ENCODE measurements around the gene GPC6. TPM values are rescaled to one million over a fixed set of nuclear protein-coding genes. Genes with fewer than 3 reads are reported as not detected.

GPC6 gene
- polyA plus RNA-seq, 1 of the 3 experiments (the other 2 are of a cell fraction) = 6.7 TPM

DNA sequence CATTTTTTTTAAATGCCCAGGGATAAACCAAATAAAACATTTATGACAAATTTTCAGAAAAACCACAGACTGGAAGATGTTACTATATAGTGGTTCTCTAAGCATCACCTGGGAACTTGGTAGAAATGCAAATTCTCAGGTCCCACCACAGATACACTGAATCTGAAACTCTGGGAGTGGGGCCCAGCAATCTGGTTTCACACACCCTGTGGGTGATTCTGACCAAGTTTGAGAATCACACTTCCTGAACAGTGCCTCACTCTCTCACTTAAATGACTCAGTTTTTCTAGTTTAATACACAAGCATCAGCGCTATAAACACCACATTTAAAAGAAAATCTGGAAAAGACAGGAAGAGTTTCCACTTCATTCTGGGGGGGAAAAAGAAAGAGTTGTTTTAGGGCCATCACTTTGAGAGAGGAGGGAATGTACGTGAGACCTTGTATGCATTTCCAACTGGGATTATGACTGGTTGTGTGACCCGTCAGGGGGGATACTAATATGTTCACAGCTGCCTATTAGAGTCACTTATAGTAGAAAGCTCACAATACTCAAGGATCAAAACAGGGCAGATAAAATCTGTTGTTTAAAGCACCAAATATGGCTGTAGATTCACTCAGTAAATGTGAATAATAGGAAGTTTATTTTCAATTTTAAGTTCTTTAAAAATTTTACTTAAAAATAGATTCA, 567.7 kb downstream of the GPC6 start:
- Histone ChIP-seq H4K20me1 (ENCODE audit: insufficient read depth) (no peaks in the 10 kb centered on the region), H3K36me3 (replicated peaks in 1 of 2; ENCODE audit: control insufficient read depth in 1 of 2, insufficient read depth in 2 of 2, low read length in 1 of 2) (no peaks in the 10 kb centered on the region), H3K9ac (no peak overlapping the region), H3K9me3 (no peaks in the 10 kb centered on the region), H3K27me3 (ENCODE audit: insufficient read depth) (no peaks in the 10 kb centered on the region), H3K4me1 (ENCODE audit: control insufficient read depth in 1 of 2, insufficient read depth in 2 of 2, low read depth in 1 of 2, low read length in 1 of 2) (no peaks in the 10 kb centered on the region), H3K79me2 (ENCODE audit: insufficient read depth) (no peaks in the 10 kb centered on the region), H3K4me2 (no peak overlapping the region), H3K4me3 (ENCODE audit: low read depth in 2 of 2, low read length in 1 of 2) (no peak overlapping the region), H3K27ac (ENCODE audit: low read depth in 2 of 2, low read length in 1 of 2) (no peak overlapping the region), H3K9me2 (no peaks in the 10 kb centered on the region), H3F3A (replicated peaks; ENCODE audit: insufficient read depth) (peaks cover 3% of the 10 kb centered on the region), H2AFZ (ENCODE audit: low read depth) (no peak overlapping the region)
- ChIA-PET CTCF (no interaction called here), POLR2A (no interaction called here)
- WGBS (ENCODE audit: low lambda C conversion rate) = 92% methylated on average over 3 of the region's 3 CpGs
- TF ChIP-seq JUND (IDR thresholded peaks at IDR 0.05) (no peak), TCF12 (IDR thresholded peaks at IDR 0.05) (no peak), FOXJ3 (CRISPR knock-in tag; IDR thresholded peaks at IDR 0.05) (no peak), MXI1 (IDR thresholded peaks at IDR 0.05; ENCODE audit: low read depth, low read length) (no peak), NRF1 (IDR thresholded peaks at IDR 0.05; ENCODE audit: low read depth, low read length) (no peak), RFX5 (IDR thresholded peaks at IDR 0.05; ENCODE audit: low read length) (no peak), FOXM1 (IDR thresholded peaks at IDR 0.05; ENCODE audit: low read depth) (no peak), ELF1 (IDR thresholded peaks at IDR 0.05) (no peak)
- TF ChIP-seq, protein P1, sequence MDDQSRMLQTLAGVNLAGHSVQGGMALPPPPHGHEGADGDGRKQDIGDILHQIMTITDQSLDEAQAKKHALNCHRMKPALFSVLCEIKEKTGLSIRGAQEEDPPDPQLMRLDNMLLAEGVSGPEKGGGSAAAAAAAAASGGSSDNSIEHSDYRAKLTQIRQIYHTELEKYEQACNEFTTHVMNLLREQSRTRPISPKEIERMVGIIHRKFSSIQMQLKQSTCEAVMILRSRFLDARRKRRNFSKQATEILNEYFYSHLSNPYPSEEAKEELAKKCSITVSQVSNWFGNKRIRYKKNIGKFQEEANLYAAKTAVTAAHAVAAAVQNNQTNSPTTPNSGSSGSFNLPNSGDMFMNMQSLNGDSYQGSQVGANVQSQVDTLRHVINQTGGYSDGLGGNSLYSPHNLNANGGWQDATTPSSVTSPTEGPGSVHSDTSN (IDR thresholded peaks at IDR 0.05) = no peak
- TF ChIP-seq, protein P2, sequence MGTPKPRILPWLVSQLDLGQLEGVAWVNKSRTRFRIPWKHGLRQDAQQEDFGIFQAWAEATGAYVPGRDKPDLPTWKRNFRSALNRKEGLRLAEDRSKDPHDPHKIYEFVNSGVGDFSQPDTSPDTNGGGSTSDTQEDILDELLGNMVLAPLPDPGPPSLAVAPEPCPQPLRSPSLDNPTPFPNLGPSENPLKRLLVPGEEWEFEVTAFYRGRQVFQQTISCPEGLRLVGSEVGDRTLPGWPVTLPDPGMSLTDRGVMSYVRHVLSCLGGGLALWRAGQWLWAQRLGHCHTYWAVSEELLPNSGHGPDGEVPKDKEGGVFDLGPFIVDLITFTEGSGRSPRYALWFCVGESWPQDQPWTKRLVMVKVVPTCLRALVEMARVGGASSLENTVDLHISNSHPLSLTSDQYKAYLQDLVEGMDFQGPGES (IDR thresholded peaks at IDR 0.05; ENCODE audit: low read depth, low read length) = no peak
- DNase-seq = no peak

DNA sequence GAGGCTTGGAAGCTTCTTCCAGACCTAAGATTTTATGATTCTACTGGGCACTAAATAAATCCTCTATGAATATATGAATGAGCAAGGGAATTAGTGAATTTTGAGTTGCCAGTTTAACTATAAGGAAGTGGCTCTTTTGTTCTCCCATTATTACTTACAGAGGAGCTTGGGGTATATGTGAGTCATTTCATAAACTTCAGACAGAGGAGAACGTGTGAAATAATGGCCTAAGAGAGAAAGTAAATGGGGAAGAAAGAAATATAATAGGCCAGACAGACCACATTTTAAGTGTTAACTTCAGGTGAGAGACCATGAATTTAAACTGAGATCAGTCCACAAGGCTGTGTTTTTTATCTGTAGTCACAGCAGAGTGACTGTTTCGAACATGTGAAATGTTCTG, 570.9 kb downstream of the GPC6 start:
- Histone ChIP-seq H3K9me2 (no peaks in the 10 kb centered on the region), H3K27me3 (ENCODE audit: insufficient read depth) (no peaks in the 10 kb centered on the region), H3K27ac (ENCODE audit: low read depth in 2 of 2, low read length in 1 of 2) (no peak overlapping the region), H3K36me3 (replicated peaks in 1 of 2; ENCODE audit: control insufficient read depth in 1 of 2, insufficient read depth in 2 of 2, low read length in 1 of 2) (no peaks in the 10 kb centered on the region), H3K9me3 (no peaks in the 10 kb centered on the region), H3F3A (replicated peaks; ENCODE audit: insufficient read depth) (no peaks in the 10 kb centered on the region), H3K4me2 (no peak overlapping the region), H3K9ac (no peak overlapping the region), H4K20me1 (ENCODE audit: insufficient read depth) (no peaks in the 10 kb centered on the region), H3K4me3 (ENCODE audit: low read depth in 2 of 2, low read length in 1 of 2) (no peak overlapping the region), H3K79me2 (ENCODE audit: insufficient read depth) (no peaks in the 10 kb centered on the region), H3K4me1 (ENCODE audit: control insufficient read depth in 1 of 2, insufficient read depth in 2 of 2, low read depth in 1 of 2, low read length in 1 of 2) (no peaks in the 10 kb centered on the region), H2AFZ (ENCODE audit: low read depth) (no peak overlapping the region)
- DNase-seq = no peak
- no peak for TF ChIP-seq MEF2A (IDR thresholded peaks at IDR 0.05; ENCODE audit: borderline replicate concordance, low read depth)
- TF ChIP-seq MXI1 (IDR thresholded peaks at IDR 0.05; ENCODE audit: low read depth, low read length) = no peak
- TF ChIP-seq, protein P3, sequence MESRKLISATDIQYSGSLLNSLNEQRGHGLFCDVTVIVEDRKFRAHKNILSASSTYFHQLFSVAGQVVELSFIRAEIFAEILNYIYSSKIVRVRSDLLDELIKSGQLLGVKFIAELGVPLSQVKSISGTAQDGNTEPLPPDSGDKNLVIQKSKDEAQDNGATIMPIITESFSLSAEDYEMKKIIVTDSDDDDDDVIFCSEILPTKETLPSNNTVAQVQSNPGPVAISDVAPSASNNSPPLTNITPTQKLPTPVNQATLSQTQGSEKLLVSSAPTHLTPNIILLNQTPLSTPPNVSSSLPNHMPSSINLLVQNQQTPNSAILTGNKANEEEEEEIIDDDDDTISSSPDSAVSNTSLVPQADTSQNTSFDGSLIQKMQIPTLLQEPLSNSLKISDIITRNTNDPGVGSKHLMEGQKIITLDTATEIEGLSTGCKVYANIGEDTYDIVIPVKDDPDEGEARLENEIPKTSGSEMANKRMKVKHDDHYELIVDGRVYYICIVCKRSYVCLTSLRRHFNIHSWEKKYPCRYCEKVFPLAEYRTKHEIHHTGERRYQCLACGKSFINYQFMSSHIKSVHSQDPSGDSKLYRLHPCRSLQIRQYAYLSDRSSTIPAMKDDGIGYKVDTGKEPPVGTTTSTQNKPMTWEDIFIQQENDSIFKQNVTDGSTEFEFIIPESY (IDR thresholded peaks at IDR 0.05; ENCODE audit: borderline replicate concordance, low read depth) = no peak
- WGBS (ENCODE audit: low lambda C conversion rate) = 72% methylated on average over 2 of the region's 2 CpGs
- POLR2A ChIA-PET = no interaction called here
- CTCF ChIA-PET = no interaction called here
